NCI-H1417 treated with DMSO at 0.1 percent for 48 hours (cell line): ENCODE results near the gene TPK1.
A peak's percentile ranks its signal among the peaks of the same experiment; 100 is the strongest.

Source experiments
- DNase-seq: peaks from one replicate; lab custom pipeline; 2025; lab: John Stamatoyannopoulos, UW

TPK1 gene

DNA sequence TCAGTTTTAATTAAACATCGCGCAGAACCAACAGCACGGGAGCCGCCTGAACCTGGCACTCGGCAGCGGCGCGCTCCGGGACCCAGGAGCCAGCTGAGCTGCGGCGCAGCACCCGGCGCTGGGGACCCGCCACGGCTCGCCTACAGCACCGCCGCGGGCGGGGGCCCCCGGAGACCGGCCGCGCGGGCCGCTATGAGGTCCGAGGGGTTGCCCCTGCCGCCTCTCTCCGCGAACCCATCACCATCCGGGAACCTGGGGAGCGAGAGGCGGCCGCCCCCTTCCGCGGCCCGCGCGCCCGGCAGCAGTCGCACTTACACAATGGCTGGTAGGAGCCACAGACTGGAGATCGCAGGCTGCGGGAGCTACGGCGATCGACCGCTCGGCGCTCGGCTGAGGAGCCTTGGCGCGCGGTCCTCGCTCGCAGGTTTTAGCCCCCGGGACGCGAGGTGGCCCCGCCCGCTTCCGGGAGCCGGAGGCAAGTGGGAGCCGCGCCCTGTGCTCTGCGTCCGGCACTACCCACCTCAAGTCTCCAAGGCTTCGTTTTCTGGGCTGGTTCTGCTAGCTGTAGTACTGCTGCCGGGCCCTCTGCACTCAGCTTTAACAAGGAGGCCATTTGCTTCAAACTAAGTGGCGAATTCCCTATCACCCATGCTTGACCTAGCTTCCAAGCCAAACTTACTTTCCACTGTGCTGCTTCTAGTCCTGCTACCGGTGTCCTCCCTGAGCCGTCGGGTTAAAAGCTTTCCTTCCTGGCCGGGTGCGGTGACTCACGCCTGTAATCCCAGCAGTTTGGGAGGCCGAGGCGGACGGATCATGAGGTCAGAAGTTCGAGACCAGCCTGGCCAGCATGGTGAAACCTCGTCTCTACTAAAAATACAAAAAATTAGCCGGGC, at the start of gene TPK1:
TSS of gene TPK1 (minus strand) at position 402 of the 893 bp plus-strand sequence. CDS start 451 bp downstream, outside the sequence.
- peak; percentile 59 for DNase-seq

DNA sequence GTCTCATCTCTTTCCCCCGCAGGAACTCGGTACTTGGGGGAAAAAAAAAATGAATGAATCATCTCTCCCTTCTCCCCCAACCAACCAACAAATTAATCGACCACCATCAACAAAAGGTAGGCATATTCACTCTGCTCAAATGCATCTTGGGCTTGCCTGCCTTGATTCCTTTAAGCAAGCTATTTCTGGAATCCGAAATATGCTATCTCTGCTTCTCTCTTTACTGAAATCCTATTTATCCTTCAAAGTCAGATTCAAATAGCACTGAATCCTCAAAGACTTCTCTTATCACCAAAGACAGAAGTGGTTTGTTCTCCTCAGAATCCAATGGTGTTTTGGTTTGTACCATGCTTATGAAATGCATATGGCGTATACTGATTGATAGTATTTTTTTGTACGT, 49.6 kb upstream of the TPK1 start:
- no peak for DNase-seq

DNA sequence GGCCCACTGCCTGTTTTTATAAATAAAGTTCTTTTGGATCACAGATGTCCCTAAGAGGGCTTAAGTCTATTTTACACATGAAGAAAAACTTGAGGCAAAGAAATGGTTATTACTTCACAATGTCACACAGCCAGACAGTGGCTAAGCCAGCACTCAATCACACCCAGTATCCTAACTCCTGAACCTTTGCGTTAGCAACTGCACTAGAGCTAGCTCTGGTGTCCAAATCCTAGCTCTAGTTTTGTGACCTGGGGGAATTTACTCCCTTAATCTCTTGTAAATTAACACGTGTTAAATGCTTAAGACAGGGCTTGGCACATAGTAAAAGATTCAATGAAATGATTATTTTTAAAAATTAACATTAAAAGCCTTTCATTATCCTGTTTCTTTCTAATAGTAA, 49.0 kb upstream of the TPK1 start:
- DNase-seq: no peak

DNA sequence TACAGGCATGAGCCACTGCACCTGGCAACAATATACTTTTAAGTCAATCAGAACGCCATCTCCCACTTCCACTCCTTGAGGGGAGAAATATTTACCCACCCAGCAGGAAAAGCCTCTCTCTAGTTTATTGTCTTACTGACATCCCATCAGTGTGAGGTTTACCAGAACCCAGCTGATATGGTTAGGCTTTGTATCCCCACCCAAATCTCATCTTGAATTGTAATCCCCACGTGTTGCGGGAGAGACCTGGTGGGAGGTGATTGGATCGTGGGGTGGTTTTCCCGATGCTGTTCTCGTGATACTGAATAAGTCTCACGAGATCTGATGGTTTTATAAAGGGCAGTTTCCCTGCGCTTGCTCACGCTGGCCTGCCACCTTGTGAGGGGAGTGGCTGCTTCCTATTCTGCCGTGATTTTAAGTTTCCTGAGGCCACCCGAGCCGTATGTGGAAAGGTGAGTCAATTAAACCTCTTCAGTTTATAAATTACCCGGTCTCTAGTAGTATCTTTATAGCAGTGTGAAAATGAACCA, 37.5 kb upstream of the TPK1 start:
- DNase-seq: no peak

DNA sequence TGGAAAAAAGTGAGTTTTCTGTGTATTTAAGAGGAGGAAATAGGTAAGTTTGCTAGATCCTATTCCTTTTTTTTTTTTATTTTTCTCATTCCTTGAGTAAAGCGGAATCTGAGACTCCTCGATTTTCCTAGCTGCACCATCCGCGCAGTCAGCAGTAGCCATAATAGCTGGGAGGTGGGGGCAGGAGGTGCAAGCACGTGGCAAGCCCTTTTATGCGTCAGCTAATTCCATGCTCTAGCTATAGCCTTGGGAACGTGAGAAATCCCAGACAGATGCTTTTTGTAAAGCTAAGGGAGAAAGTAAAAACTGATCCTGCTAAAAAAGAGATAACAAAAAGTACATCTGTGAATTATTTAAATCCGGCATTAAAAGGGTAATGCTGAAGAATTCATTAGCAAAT, 33.2 kb upstream of the TPK1 start:
- DNase-seq: no peak

DNA sequence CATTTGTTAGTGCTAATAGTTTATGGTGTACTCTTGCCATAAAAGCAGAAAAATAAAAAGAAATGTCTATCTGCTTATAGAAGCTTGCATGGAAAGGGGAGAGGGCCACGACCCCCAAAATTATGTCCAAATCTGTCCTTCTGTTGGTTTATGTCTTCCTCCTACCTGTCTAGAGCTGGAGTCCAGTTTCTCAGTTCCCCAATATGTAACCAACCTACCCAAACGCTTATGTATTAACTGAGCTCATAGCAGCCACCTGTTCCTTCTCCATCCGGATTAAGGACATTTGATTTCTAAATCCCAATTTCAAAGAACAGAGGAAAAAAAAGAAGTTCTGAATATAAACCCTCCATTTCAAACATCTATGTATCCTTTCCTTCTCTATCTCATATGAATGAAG, 30.3 kb upstream of the TPK1 start:
- DNase-seq: no peak

DNA sequence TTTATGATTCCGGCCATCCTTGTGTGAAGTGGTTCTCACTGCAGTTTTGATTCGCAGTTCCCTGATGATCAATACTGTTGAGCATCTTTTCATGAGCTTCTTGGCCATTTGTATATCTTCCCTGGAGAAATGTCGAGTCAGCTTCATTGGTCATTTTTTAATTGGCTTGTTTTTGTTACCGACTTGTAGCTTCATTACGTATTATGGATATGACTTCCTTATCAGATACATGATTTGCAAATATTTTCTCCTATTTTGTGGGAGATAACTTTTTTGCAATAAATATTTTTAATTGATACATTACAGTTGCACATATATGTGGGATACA, 27.4 kb upstream of the TPK1 start:
- DNase-seq: no peak

DNA sequence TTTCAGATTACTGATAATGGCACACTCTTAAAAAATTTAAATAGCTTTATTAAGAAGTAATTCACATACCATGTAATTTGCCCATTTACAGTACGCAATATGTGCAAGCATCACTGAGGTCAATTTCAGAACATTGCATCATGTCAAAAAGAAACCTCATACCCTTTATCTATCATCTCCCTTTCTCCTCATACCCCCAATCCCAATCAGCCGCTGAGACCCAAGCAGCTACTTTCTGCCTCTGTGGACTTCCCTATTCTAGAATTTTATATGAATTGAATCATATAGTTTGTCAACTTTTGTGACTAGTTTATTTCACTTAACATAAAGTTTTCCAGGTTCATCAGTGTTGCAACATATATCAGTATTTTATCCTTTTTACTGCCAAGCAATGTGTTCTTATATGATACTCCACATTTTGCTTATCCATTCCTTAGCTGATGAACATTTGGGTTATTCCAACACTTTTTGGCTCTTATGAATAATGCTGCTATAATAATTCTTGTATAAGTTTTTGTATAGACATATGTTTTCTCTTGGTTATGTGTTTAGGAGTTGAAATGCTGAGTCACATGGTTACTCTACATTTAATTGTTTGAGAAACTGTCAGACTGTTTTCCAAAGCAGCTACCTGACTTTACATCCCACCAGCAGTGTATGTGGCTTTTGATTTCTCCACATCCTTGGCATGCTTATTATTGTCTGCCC, 26.9 kb upstream of the TPK1 start:
- DNase-seq: no peak

DNA sequence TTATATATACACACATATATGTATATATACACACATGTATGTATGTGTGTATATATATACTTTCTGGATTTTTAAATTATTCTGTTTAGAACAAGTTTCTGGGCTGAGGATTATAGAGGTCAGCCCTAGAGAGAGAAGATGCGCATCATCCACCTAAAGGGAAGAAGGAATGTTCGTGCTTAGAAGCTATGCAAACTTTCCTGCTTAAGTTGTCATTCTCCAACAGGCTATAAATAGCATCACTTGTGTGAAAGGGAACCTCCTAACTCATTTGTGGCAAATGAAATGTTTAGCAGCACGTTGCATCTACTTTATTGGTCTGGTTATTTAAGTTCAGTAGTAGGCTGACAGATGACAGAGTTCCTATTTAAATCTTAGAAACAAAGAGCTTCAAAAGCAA, 23.9 kb upstream of the TPK1 start:
- DNase-seq: no peak

DNA sequence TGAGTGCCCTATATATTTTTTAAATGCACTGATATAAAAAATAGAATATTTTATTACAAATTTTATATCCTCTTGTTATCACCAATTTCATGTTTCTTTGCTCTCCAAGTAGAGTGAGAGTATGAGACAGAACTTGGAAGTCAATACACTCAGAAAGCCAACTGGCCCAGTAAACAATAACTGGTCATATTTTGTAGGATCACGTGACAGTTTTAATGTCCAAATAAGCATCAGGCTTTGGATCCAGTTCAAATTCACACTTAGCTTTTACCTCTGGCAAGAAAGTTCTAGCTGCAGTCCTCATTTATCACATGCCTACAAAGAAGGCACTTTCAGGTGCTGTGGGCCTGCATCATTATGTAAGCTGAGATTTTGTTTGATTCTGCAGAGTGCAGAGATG, 21.6 kb upstream of the TPK1 start:
- DNase-seq: no peak

DNA sequence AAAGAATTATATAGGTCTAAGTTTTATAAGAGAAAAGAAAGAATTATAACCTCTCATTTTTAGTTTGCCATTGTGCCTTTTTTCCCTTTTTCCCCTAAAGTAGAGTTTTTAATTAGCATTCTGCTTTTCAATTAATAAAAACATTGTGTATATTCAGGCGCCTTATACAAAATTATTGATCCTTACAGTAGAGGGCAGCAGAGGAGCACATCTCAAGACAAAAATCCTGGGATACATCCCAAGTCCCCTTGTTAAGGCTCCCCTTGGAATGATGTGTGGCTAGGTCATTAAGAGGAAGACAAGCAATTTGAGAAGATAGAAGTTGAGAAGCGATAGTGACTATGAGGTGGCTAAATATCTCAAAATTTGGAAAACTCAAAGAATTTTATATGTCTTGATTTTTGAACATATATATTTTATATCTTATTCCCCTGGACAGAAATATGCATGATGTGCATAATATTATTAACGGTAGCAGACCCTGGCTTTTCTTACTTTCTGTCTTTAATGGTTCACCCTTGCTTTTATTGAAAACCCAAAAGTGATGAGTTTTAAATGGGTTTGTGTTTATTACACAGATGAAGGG, 19.1 kb upstream of the TPK1 start:
- peak; percentile 52 for DNase-seq

DNA sequence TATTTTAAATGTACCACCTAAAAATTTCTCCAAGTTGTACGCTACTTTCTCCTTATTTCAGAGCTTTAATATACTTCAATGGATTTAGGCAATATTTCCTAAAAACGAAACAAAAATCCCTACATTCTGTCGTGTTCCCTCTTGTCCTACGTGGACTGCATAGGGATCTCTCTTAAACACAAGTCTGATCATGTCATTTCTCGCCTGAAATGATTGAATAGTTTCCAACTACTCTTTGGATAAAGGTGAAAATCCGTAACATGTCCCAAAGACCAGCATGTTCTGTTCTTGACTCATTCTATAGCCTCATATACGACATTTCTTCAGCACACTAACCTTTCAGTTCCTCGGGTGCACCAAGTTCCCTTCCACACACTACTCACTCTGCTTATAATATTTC, 17.7 kb upstream of the TPK1 start:
- no peak for DNase-seq

DNA sequence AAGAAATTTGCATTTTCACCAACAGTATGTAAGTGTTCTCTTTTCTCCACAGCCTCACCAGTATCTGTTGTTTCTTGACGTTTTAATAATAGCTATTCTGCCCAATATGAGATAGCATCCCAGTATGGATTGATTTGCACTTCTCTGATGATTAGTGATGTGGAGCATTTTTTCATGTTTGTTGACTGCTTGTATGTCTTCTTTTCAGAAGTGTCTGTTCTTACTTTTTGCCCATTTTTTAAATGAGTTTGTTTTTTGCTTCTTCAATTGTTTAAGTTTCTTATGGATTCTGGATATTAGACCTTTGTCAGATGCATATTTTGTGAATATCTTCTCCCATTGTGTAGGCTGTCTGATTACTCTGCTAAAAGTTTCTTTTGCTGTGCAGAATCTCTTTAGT, 12.2 kb upstream of the TPK1 start:
- DNase-seq: no peak

DNA sequence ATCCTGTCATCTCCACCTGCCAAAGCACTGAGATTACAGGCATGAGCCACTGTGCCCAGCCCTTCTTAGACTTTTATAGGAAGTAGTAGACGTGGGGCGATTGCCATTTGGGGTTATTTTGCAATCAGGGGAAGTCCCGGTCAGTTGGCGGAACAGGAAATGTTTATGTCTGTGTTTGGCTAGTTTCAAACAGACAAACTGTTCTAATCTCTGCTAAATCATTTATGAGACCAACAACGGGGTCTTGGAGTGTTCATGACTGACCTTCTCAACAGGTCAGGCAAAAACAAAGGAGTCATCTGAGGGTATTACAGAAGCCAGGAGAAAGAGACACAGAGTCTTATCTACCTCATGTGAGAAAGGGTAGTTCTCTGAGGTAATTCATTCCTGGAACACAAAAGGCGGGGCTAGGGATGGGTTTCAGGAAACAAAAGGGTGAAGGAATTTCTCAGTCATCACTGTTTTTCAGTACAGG, 6.6 kb upstream of the TPK1 start:
- no peak for DNase-seq

DNA sequence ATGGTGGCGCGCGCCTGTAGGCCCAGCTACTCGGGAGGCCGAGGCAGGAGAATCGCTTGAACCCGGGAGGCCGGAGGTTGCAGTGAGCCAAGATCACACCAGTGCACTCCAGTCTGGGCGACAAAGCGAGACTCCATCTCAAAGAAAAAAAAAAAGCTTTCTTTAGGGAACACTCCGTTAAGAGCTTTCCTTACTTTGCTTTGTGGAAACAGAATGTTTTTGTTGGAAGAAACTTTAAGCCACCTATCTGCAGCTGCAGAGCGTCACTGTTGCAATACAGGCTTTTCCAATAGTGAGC, 641 bp upstream of the TPK1 start:
- DNase-seq: no peak

DNA sequence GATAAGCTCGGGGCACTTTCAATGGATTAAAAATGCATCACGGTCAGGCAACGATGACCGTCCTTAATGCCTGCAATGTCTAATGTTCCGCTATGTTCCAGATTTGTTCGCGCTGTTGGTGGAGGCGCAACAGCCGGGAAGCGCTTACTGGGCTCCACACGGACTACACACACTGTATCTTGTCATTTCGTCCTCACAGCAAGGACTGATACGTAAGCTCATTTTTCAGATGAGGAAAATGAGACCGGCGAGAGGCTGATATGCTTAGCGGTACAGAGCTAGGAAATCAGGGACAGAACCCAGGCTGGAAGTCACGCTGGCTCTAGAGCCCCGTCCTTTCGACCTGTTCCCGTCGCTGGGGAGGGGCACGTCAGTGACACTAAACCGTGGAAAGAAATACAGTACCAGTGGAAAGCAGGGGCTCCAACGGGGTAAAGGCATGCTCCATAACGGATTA, 670 bp downstream of the TPK1 start:
- DNase-seq: peak; percentile 19

DNA sequence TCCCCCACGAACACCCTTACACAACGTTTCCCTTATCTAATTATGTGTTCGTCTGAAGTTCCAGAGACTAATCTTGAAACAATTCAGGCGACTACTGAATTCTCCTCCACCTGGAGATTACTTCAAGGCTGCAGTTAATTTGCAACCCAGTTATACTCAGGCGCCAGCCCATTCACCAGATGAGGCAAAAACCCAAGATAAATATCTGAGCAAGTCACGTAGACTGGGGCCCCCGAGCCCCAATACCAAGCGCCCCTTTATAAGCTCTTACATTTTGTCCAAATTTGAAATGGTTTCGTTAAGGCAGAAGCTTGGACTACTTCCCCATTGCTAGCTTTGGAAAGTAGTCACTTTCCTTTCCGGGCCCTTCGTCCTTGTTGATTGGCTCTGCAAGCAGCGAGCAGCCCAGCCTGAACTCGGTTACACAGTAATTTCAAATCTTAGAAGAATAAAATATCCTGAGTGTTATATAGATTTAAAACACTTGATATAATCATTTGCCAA, 1.2 kb downstream of the TPK1 start:
- DNase-seq: no peak

DNA sequence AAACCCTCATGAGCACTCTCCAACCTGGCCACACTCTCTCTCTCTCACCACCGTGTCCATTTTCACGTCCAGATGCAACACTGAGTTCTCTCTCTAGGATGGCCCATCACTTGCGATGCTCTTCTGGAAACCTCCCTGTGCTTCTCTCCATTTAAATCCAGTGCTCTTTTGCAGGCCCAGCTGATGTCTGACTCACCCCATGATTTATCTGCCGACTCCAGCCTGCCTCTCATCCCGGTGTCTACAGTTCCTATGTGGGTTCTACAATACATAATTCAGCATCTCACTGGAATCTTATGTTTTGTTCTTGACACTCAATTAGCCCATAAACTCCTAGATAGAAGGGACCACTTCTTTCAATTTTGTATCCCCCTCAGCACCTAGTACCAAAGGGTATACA, 5.0 kb downstream of the TPK1 start:
- DNase-seq: no peak

DNA sequence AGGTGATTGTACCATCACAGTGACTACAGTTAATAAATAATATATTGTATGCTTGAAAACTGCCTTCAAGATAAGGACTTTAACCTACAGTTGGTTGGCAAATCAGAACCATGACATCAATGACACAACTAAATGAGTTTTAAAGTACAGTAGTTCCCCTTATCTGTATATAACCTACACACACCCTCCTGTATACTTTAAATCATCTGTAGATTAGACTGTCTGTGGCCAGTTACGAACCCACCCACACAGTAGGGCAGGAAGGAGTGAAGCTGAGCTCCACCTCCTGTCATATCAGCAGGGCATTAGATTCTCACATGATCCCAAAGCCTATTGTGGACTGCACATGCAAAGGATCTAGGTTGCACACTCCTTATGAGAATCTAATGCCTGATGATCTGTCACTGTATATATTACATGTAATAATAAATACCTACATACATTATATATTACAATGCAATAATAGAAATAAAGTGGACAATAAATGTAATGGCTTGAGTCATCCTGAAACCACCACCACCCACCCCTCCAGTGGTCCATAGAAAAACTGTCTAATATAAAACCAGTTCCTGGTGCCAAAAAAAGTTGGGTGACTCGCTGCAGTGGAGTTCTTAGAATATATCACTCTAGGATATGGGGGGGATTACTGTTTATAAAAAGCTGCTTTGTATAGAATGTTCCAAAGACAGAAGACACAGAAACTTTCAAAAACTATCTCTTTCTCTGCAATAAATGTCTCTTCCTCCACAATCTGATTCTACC, 5.6 kb downstream of the TPK1 start:
- no peak for DNase-seq

DNA sequence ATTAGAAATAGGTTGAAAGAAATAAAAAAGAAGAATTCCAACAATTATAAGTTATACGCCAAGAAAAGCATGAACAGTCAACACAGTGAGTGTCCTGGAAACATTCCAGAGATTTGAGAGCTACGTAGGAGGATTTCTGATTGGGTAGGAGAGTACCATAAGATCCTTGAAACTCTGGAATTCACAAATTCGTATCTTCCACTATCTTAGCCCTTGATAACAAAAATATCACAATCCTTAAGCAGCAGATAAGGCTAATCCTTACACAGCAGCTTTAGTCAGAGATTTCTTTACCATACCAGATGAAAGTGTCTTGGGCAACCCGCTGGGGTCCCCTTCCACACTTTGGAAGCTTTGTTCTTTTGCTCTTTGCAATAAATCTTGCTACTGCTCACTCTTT, 8.2 kb downstream of the TPK1 start:
- DNase-seq: no peak

DNA sequence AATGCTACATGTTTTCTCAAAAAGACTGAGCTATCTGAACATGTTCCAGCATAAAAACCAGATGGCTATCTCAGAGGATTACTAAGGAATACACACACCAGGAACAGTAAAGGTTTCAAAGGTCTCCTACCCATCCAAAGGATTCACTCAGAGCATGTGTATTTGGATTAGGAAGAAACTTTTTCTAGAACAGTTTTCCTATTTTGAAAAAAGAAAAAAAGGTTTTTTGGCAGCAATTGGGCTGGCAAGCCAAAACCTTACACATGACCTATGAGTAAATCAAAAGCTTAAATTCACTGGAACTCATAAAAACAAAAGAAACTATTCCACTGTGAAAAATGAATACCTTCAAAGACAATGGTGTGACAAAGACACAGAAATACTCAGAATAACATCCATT, 9.6 kb downstream of the TPK1 start:
- DNase-seq: no peak

DNA sequence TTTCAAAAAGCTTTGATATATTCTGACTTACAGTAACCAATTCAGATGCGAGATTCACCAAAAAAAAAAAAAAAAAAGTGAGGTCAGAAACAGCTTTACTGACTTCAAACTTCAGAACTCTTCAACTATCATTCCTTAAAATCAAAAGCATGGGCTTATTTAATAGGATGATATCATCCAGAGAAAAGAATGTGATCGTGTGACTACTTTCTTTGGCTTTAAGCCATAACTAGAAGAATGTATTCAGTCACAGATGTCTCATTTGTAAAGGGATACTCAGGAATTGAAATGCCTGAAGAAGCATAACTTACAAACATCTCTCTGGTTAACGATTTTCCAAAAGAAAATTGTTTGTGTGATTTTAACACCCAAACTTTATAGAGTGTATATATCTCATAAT, 11.5 kb downstream of the TPK1 start:
- no peak for DNase-seq
